SJSA1 (cell line): ENCODE measurements around the gene KIAA1328. TPM values are rescaled to one million over a fixed set of nuclear protein-coding genes. Genes with fewer than 3 reads are reported as not detected.

Experiments used
- DNase-seq, 2 experiments: peaks; one replicate each; pipeline ENCODE4 v3.0.0-alpha.2; 2015 to 2020; ENCODE audit warnings: low spot score in 2 of 2, low read depth in 1 of 2
- H3K27ac ChIP-seq: fragments of 250-450 bp; sonication (Bioruptor Pico); 2 replicates; pipeline ENCODE4 v1.5.1; 2020; ENCODE audit warnings: mild to moderate bottlenecking, moderate library complexity
- H3K27me3 ChIP-seq: fragments of 250-450 bp; sonication (Bioruptor Pico); replicated peaks from 2 replicates; pipeline ENCODE4 v1.5.1; 2020; ENCODE audit warnings: mild to moderate bottlenecking, moderate library complexity
- H3K36me3 ChIP-seq: fragments of 250-450 bp; sonication (Bioruptor Pico); 2 replicates; pipeline ENCODE4 v1.5.1; 2020; ENCODE audit warnings: mild to moderate bottlenecking
- H3K4me1 ChIP-seq: fragments of 250-450 bp; sonication (Bioruptor Pico); replicated peaks from 2 replicates; pipeline ENCODE4 v1.6.1; 2021; ENCODE audit warnings: mild to moderate bottlenecking
- H3K4me3 ChIP-seq: fragments of 250-450 bp; sonication (Bioruptor Pico); 2 replicates; pipeline ENCODE4 v1.5.1; 2020; ENCODE audit warnings: mild to moderate bottlenecking
- H3K9me3 ChIP-seq: fragments of 250-450 bp; sonication (Bioruptor Pico); replicated peaks from 2 replicates; pipeline ENCODE4 v1.5.1; 2020; ENCODE audit warnings: mild to moderate bottlenecking
- total RNA-seq: library from RNA; depleted of rRNA; stranded (reverse); fragments of >200 nt; shearing (Covaris generic); gene quantifications from 2 replicates; pipeline ENCODE4 v1.2.3, GENCODE V29; 2014

KIAA1328 gene
- total RNA-seq, 1 experiment from 2014 or later: 7.9 TPM

DNA sequence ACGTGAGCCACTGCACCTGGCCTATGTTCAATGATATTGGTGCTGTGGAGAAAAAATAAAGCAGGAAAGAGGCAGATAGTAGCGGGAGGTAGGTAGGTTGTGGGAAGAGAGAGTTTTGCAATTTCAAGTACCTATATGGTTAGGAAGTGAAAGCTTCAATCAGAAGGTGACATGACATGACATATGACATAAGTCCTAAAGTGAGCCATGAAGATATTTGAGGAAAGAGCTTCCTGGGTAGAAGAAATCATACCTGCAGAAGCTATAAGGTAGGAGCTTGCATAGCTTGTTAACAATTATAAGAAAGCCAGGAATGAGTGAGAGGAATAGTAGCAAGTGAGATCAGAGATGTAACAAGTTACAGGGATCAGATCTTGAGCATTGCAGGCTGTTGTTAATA is 4.2 kb downstream of the KIAA1328 start:
- no peak for DNase-seq
- Histone ChIP-seq H3K4me1 (peaks cover 10% of the 10 kb centered on the region), H3K27ac (no peak overlapping the region), H3K9me3 (no peaks in the 10 kb centered on the region), H3K4me3 (no peak overlapping the region), H3K27me3 (no peaks in the 10 kb centered on the region), H3K36me3 (peaks cover 6% of the 10 kb centered on the region; the same call in 1 of the 2 replicates)

DNA sequence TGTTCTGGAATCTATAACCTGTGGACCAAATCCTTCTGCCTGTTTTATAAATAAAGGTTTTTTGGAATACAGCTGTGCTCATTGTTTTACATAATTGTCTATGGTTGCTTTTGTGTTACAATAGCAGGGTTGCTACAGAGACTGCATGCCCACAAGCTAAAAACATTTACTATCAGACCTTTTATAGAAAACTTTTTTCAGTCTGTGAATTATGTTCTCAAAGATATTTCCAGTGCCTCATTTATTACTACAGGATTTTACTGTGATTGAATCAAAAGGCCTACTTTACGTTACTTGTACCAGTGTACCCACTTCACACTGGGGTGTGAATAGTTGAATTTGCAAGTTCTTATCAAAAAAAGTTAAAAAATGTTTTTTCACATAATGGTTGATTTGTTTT is 7.0 kb downstream of the KIAA1328 start:
- DNase-seq: no peak
- H3K36me3 ChIP-seq: no peaks in the 10 kb centered on the region
- H3K4me1 ChIP-seq: no peaks in the 10 kb centered on the region
- no peaks in the 10 kb centered on the region for H3K27me3 ChIP-seq
- no peaks in the 10 kb centered on the region for H3K9me3 ChIP-seq
- no peak overlapping the region for H3K27ac ChIP-seq
- H3K4me3 ChIP-seq: no peak overlapping the region

GRCh38 chr18:36839835-36840234 is 10.9 kb downstream of the KIAA1328 start:
- no peak overlapping the region for H3K4me3 ChIP-seq

GRCh38 chr18:36843199-36843598 is 14.3 kb downstream of the KIAA1328 start:
- Histone ChIP-seq H3K9me3 (no peaks in the 10 kb centered on the region), H3K4me3 (no peak overlapping the region)

More at GRCh38 chr18:36839835-36840234, 10.9 kb downstream of the KIAA1328 start:
- DNase-seq: no peak
- no peaks in the 10 kb centered on the region for H3K9me3 ChIP-seq
- H3K27ac ChIP-seq: no peak overlapping the region
- no peaks in the 10 kb centered on the region for H3K4me1 ChIP-seq
- H3K27me3 ChIP-seq: no peaks in the 10 kb centered on the region
- H3K36me3 ChIP-seq: no peaks in the 10 kb centered on the region

DNA sequence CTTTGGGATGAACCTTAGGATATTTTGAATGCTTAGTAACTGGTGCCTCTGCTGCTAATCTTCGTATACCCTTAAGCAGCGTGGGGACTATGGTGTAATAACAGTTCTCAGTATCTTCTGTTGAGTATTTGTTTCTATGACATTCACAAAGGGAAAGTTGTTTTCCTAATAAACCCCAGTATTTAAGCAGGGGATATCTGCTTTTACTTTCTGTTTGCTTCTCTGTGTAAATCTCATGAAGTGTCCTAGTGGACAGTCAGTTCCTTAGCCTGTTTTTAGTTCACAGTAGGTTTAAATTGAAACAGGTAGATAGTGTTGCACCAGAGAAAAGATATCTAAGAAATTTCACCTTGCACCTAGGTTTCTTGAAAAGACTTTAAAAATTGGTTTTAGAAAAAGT is 14.9 kb downstream of the KIAA1328 start:
- Histone ChIP-seq H3K4me1 (no peaks in the 10 kb centered on the region), H3K9me3 (no peaks in the 10 kb centered on the region), H3K36me3 (no peaks in the 10 kb centered on the region), H3K27me3 (no peaks in the 10 kb centered on the region), H3K27ac (no peak overlapping the region), H3K4me3 (no peak overlapping the region)
- DNase-seq: no peak

More at GRCh38 chr18:36843199-36843598, 14.3 kb downstream of the KIAA1328 start:
- H3K36me3 ChIP-seq: no peaks in the 10 kb centered on the region
- H3K27ac ChIP-seq: no peak overlapping the region
- no peak for DNase-seq
- no peaks in the 10 kb centered on the region for H3K27me3 ChIP-seq
- no peaks in the 10 kb centered on the region for H3K4me1 ChIP-seq

DNA sequence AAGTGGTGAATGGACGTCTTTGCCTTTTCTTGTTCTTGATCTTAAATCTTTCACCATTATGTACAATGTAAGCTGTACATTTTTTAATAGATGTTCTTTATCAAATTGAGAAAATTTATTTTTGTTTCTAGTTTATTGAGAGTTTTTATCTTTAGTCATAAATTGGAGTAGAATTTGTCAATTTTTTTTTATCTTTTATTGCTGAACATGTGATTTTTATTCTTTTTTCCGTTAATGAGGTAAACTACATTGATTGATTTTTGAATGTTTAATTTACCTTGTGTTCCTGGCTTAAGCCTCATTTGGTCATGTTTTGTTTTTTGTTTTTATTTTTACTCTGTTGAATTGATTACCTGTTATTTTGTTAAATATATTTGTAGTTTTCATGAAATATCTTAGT is 19.7 kb downstream of the KIAA1328 start:
- Histone ChIP-seq H3K9me3 (peaks cover 6% of the 10 kb centered on the region; the same call in 1 of the 2 replicates), H3K27me3 (no peaks in the 10 kb centered on the region), H3K4me1 (no peaks in the 10 kb centered on the region), H3K27ac (no peak overlapping the region), H3K36me3 (no peaks in the 10 kb centered on the region), H3K4me3 (no peak overlapping the region)
- DNase-seq: no peak

DNA sequence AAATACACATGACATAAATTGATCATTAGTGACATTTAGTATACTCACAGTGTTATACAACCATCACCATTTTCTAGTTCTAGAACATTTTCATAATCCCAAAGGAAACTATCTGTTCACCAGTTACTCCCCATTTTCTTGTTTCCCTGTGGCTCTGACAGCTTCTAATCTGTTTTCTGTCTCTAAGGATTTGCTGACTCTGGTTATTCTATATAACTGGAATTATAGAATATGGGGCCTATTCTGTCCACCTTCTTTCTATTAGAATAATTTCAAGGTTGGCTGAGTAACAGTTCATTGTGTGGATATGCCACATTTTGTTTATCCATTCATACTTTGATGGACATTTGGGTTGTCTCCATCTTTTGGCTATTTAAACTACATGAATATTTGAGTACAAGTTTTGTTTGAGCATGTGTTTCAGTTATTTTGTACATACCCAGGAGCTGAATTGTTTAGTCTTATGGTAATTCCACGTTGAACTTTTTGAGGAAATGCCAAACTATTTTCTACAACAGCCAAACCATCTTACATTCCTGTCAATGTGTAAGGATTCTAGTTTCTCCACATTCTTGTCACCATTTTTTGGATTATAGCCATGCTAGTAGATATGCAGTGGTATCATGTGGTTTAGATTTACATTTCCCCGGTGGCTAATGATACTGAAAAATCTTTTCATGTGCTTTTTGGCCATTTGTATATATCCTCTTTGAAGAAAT is 20.5 kb downstream of the KIAA1328 start:
- H3K4me1 ChIP-seq: no peaks in the 10 kb centered on the region
- no peak overlapping the region for H3K4me3 ChIP-seq
- no peak overlapping the region for H3K27ac ChIP-seq
- H3K27me3 ChIP-seq: no peaks in the 10 kb centered on the region
- H3K9me3 ChIP-seq: peaks cover 6% of the 10 kb centered on the region; the same call in 1 of the 2 replicates
- no peaks in the 10 kb centered on the region for H3K36me3 ChIP-seq
- no peak for DNase-seq

DNA sequence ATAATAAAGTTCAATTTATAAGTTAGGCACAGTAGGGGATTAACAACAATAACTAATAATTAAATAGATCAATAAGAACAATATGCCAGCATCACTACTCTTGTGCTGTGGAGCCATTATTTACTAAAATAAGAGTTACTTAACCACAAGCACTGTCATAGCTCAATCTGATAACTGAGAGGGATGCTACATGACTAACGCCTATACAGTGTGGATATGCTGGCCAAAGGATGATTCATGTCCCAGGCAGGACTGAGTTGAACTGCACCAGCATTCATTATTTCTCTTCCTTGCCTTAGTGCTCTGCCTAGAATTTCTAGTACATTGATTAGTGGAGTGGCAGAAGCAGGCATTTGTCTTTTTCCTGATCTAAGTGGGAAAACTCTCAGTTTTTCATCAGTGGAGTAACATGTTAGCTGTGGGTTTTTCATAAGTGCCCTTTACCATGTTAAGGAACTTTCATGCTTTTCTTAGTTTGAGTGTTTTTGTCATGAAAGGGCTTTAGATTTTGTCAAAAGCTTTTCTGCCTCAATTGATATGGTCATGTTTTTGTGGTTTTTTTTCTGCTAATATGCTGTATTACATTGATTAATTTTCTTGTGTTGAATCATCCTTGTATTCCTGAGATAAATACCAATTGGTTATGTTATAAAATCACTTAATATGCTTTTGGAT is 21.7 kb downstream of the KIAA1328 start:
- DNase-seq: no peak

DNA sequence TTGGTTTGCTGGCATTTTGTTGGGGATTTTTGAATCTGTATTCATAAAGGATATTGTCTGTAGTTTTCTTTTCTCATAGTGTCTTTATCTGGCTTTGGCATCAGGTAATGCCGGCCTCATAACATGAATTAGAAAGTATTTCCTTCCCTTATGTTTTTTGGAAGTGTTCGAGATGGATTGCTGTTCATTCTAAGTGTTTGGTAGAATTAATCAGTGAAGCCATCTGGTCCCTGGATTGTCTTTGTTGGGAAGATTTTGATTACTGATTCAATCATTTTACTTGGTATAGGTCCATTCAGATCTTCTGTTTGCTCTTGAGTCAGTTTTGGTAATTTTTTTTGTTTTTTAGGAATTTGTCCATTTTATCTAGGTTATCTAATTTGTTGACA is 22.3 kb downstream of the KIAA1328 start:
- Histone ChIP-seq H3K27ac (no peak overlapping the region), H3K36me3 (no peaks in the 10 kb centered on the region), H3K4me3 (no peak overlapping the region), H3K4me1 (no peaks in the 10 kb centered on the region), H3K9me3 (peaks cover 6% of the 10 kb centered on the region; the same call in 1 of the 2 replicates), H3K27me3 (no peaks in the 10 kb centered on the region)
- no peak for DNase-seq

More for the DNA sequence above, 21.7 kb downstream of the KIAA1328 start:
- Histone ChIP-seq H3K27ac (no peak overlapping the region), H3K4me1 (no peaks in the 10 kb centered on the region), H3K36me3 (no peaks in the 10 kb centered on the region), H3K27me3 (no peaks in the 10 kb centered on the region), H3K9me3 (peaks cover 6% of the 10 kb centered on the region; the same call in 1 of the 2 replicates), H3K4me3 (no peak overlapping the region)

DNA sequence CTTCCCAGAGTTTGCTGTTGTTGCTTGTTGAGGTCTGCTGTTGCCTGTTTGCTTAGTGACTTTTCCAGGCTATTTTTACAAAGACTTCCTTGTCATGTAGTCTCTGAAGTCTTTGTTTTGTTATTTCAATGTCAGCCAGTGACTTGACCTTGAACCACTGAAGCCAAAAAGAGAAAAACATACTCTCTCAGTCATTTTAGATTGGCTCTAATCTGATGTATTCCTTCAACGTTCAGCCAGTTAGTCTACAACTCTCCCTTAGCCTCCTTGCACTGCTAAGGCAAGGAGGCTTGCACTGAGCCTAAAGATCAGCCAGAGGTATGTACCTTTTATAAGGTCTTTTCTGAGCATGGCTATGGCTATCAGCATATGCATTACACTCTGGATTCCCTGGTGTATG is 27.9 kb downstream of the KIAA1328 start:
- peaks cover 6% of the 10 kb centered on the region; the same call in 1 of the 2 replicates for H3K9me3 ChIP-seq
- no peaks in the 10 kb centered on the region for H3K36me3 ChIP-seq
- no peak overlapping the region for H3K27ac ChIP-seq
- H3K4me1 ChIP-seq: no peaks in the 10 kb centered on the region
- DNase-seq: no peak
- no peaks in the 10 kb centered on the region for H3K27me3 ChIP-seq
- no peak overlapping the region for H3K4me3 ChIP-seq

DNA sequence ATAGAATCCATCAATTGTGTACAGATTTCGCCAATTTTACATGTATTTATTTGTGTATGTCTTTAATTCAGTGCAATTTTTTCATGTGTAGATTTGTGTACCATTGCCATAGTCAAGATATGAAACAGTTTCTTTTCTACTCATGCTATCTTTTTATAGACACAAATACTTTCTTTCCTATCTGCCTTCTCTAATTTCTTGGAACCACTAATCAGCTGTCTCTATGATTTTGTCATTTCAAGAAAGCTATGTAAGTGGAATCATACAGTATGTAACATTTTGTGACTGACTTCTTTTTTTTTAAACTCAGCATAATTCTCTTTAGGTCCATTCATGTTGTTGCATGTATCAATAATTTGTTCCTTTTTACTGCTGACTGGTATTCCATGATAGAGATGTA is 33.3 kb downstream of the KIAA1328 start:
- no peaks in the 10 kb centered on the region for H3K9me3 ChIP-seq
- H3K27ac ChIP-seq: no peak overlapping the region
- H3K4me3 ChIP-seq: no peak overlapping the region
- DNase-seq: no peak
- no peaks in the 10 kb centered on the region for H3K27me3 ChIP-seq
- no peaks in the 10 kb centered on the region for H3K4me1 ChIP-seq
- H3K36me3 ChIP-seq: no peaks in the 10 kb centered on the region

GRCh38 chr18:36867056-36867455 is 38.1 kb downstream of the KIAA1328 start:
- DNase-seq: no peak

GRCh38 chr18:36871801-36872200 is 42.9 kb downstream of the KIAA1328 start:
- DNase-seq: no peak
- Histone ChIP-seq H3K27me3 (no peaks in the 10 kb centered on the region), H3K9me3 (no peaks in the 10 kb centered on the region), H3K36me3 (no peaks in the 10 kb centered on the region), H3K27ac (no peak overlapping the region), H3K4me3 (no peak overlapping the region), H3K4me1 (no peaks in the 10 kb centered on the region)

More at GRCh38 chr18:36867056-36867455, 38.1 kb downstream of the KIAA1328 start:
- Histone ChIP-seq H3K36me3 (no peaks in the 10 kb centered on the region), H3K27ac (no peak overlapping the region), H3K9me3 (no peaks in the 10 kb centered on the region), H3K4me1 (no peaks in the 10 kb centered on the region), H3K27me3 (no peaks in the 10 kb centered on the region), H3K4me3 (no peak overlapping the region)

GRCh38 chr18:36872329-36872728 is 43.4 kb downstream of the KIAA1328 start:
- no peaks in the 10 kb centered on the region for H3K9me3 ChIP-seq
- DNase-seq: no peak
- no peaks in the 10 kb centered on the region for H3K4me1 ChIP-seq
- H3K36me3 ChIP-seq: no peaks in the 10 kb centered on the region
- no peaks in the 10 kb centered on the region for H3K27me3 ChIP-seq
- no peak overlapping the region for H3K27ac ChIP-seq
- H3K4me3 ChIP-seq: no peak overlapping the region
